C4-2B (cell line): ENCODE measurements around the gene IL23R.

ENCODE experiments used
- H3K27ac ChIP-seq: fragments of 450-650 bp; 2 replicates; pipeline ENCODE4 v1.5.1; 2017
- ZFX ChIP-seq: fragments of 450-650 bp; IDR thresholded peaks from 2 replicates; pipeline ENCODE4 v1.6.1; 2017
- TF ChIP-seq, protein P1 (sequence below): fragments of 450-650 bp; conservative IDR thresholded peaks from 2 replicates; pipeline ENCODE4 v1.5.1; 2017; ENCODE audit warnings: mild to moderate bottlenecking

Gene IL23R, protein sequence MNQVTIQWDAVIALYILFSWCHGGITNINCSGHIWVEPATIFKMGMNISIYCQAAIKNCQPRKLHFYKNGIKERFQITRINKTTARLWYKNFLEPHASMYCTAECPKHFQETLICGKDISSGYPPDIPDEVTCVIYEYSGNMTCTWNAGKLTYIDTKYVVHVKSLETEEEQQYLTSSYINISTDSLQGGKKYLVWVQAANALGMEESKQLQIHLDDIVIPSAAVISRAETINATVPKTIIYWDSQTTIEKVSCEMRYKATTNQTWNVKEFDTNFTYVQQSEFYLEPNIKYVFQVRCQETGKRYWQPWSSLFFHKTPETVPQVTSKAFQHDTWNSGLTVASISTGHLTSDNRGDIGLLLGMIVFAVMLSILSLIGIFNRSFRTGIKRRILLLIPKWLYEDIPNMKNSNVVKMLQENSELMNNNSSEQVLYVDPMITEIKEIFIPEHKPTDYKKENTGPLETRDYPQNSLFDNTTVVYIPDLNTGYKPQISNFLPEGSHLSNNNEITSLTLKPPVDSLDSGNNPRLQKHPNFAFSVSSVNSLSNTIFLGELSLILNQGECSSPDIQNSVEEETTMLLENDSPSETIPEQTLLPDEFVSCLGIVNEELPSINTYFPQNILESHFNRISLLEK

DNA sequence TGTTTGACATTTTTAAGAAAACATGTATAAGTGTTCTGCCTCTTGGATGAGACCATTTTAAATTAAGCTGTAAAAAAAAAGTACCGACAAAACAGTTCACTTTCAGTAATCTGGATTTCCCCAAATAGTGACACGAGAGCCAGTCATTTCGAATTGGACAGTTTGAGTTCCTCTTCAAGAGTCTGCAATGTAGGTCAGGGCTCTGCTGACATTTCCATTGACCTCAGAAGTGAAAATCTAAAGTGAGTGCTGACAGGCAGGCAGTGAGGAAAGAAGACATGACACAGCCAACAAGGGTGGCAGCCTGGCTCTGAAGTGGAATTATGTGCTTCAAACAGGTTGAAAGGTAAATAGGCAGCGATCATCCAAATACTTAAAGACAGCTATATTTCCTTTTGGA, at the start of gene IL23R:
IL23R (plus strand) TSS at position 259 of the 400 bp plus-strand sequence. CDS start 1,667 bp downstream, outside the sequence.
- no peak for TF ChIP-seq ZFX
- TF ChIP-seq, protein P1, sequence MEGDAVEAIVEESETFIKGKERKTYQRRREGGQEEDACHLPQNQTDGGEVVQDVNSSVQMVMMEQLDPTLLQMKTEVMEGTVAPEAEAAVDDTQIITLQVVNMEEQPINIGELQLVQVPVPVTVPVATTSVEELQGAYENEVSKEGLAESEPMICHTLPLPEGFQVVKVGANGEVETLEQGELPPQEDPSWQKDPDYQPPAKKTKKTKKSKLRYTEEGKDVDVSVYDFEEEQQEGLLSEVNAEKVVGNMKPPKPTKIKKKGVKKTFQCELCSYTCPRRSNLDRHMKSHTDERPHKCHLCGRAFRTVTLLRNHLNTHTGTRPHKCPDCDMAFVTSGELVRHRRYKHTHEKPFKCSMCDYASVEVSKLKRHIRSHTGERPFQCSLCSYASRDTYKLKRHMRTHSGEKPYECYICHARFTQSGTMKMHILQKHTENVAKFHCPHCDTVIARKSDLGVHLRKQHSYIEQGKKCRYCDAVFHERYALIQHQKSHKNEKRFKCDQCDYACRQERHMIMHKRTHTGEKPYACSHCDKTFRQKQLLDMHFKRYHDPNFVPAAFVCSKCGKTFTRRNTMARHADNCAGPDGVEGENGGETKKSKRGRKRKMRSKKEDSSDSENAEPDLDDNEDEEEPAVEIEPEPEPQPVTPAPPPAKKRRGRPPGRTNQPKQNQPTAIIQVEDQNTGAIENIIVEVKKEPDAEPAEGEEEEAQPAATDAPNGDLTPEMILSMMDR: no peak
- no peak within 1 kb of the TSS for H3K27ac ChIP-seq

DNA sequence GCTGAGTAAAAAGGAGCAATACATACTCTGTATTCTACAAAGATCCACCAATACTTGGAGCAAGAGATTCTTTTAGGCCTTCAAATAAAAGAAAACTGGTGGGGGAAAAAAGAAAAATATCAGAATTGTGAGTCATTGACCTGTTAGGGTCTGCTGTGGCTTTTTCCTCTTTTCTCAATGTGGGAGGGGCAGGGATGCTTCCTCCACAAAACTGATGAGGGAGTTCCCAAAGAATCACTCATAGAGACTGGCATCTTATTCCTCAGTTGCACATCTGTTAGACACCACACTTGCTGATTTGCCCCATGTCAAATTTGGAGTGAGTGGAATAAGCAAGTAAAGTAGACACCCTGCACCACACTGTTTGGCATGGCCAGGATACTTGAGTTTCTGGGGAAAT, 48.1 kb upstream of the IL23R start:
- H3K27ac ChIP-seq: no peak overlapping the region

DNA sequence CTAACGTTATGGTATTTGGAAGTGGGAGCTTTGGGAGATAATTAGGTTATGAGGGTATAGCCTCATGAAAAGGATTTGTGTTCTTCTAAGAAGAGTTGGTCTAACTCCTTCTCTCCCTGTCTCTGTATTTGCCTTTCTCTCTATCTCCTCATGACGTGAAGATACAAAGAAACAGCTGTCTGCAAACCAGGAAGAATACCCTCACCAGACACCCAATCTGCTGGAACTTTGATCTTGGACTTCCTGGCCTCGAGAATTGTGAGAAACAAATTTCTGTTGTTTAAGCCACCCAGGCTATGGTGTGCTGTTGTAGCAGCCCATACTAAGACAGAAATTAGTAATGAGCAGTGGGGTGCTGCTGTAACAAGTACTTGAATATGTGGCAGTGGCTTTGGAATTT, 47.6 kb upstream of the IL23R start:
- no peak overlapping the region for H3K27ac ChIP-seq
- TF ChIP-seq, protein P1: no peak
- no peak for TF ChIP-seq ZFX

More for the DNA sequence above, 48.1 kb upstream of the IL23R start:
- TF ChIP-seq, protein P1: no peak
- no peak for TF ChIP-seq ZFX

DNA sequence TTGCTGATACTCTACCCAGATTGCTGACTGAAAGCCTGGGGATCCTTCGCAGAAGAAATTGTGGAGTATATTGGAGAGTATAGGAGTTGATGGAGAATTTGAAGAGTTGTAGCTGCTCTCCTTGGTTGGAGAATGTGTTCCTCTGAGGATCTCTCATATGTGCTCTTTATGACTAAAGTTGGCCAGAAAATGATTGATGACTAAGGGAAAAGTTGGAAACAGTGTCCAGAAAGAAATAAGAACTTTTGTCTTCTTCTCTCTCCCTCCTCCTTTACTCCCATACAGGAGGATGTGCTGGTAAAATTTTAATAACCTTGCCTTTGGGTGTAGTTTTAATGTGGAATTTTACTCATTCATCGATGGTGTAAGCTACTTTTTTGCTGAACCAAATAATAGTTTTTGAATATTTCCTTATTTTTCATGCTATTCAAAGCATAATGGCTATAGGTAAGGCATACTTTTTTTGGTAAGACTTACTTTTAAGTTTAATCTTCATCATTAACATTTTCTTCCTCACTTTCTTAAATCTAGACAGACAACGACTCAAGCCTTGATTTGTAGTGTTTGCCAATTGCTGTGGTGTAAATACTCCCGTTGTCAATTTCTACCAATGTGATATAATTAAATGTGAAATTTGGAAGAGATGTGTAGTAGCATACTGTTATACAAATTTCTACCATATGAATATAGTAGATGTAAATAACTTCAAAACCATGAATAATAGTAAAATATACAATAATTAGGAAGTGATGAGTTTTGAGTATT, 45.2 kb upstream of the IL23R start:
- TF ChIP-seq, protein P1: no peak
- no peak for TF ChIP-seq ZFX
- H3K27ac ChIP-seq: no peak overlapping the region

DNA sequence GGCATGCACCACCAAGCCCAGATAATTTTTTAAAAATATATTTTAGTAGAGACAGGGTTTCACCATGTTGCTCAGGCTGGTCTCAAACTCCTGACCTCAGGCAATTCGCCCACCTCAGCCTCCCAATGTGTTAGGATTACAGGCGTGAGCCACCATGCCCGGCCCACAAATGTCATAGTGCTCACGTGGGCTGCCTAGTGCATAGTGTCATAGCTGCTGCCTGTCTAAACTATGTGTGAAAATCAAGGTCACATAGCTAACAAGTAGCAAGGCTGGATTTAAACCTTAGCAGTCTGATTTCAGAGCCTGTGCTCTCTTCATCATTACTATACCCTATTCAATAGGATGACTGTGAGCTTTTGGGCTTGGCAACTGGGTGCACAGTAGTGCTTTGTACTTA, 41.8 kb upstream of the IL23R start:
- TF ChIP-seq, protein P1: no peak
- TF ChIP-seq ZFX: no peak
- H3K27ac ChIP-seq: no peak overlapping the region

DNA sequence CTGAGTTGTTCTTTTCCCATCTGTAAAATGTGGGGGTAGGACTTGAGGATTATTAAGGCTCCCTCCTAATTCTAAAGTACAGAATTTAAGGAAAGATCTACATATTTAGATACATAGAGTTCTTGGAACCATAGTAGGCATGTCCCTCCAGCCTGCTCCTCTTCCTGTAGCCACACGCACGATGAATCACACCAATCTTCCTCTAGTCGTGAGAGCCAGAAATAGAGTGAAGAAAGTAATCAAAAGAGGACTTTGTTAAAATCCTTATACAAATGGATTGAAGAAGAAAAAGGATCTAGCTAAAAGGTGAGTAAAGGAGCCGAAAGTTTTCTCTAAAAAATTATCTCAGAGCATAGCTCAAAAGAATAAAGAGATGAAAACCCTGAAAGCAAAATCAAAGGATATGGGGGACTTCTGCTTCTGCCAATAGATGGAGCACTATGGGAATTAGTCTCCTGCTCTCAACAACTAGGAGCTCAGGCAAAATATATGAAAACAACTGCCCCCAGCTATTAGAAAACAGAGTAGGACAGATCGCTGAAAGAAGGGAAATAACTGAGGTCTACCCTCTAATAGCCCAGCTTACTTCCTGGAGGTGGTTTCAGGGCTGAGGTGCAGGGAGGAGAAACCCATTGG, 40.0 kb upstream of the IL23R start:
- TF ChIP-seq, protein P1: peak; percentile 15; the same call in 1 of the 2 replicates
- TF ChIP-seq ZFX: no peak
- H3K27ac ChIP-seq: no peak overlapping the region
